ENCODE results near the gene ZDHHC8. TPM values are rescaled to one million over a fixed set of nuclear protein-coding genes. Genes with fewer than 3 reads are reported as not detected.

The ZDHHC8 gene
- total and polyA plus RNA-seq, 10 donors = 12.7 to 71.5 (median 33.6) TPM

- 82 to 91% (median 88%) methylated on average over 5 to 8 of the region's 8 CpGs for WGBS, 5 donors
- no peaks in the 10 kb centered on the region for H3K4me1 ChIP-seq
- no peaks in the 10 kb centered on the region for H3K36me3 ChIP-seq
- H3K27me3 ChIP-seq (replicated peaks in 1 of 7) = no peaks in the 10 kb centered on the region
- H3K27ac ChIP-seq = no peak overlapping the region
- intact Hi-C loops (cut with DNase I; ENCODE audit: low total_unique reads) = no loop called here
- H3K4me3 ChIP-seq = no peak overlapping the region
- no peaks in the 10 kb centered on the region for H3K9me3 ChIP-seq
- no peak for TF ChIP-seq POLR2A (IDR thresholded peaks at IDR 0.05)
- no peak for TF ChIP-seq CTCF (IDR thresholded peaks at IDR 0.05 in 8 of 11, conservative IDR thresholded peaks at IDR 0.05 in 3 of 11)
- no peak for TF ChIP-seq POLR2AphosphoS5 (IDR thresholded peaks at IDR 0.05)
- DNase-seq = no peak
These were observed 51.5 kb downstream of the ZDHHC8 start for GRCh38 chr22:20183101-20183500.

- H3K9me3 ChIP-seq = no peaks in the 10 kb centered on the region
- no peak for DNase-seq
- no peaks in the 10 kb centered on the region for H3K36me3 ChIP-seq
- H3K4me1 ChIP-seq = no peaks in the 10 kb centered on the region
- intact Hi-C loops (cut with DNase I; ENCODE audit: low total_unique reads) = no loop called here
- TF ChIP-seq POLR2A (IDR thresholded peaks at IDR 0.05) (no peak), CTCF (IDR thresholded peaks at IDR 0.05 in 8 of 11, conservative IDR thresholded peaks at IDR 0.05 in 3 of 11) (no peak), POLR2AphosphoS5 (IDR thresholded peaks at IDR 0.05) (no peak)
- H3K27me3 ChIP-seq (replicated peaks in 1 of 7) = no peaks in the 10 kb centered on the region
- H3K27ac ChIP-seq = no peak overlapping the region
- 68 to 94% (median 85%) methylated on average over 5 to 6 of the region's 6 CpGs for WGBS, 5 donors
- no peak overlapping the region for H3K4me3 ChIP-seq
These were observed 52.2 kb downstream of the ZDHHC8 start for GRCh38 chr22:20183823-20184222.

- no peaks in the 10 kb centered on the region for H3K9me3 ChIP-seq
- H3K4me1 ChIP-seq = no peaks in the 10 kb centered on the region
- H3K27ac ChIP-seq = no peak overlapping the region
- H3K36me3 ChIP-seq = no peaks in the 10 kb centered on the region
- H3K4me3 ChIP-seq = no peak overlapping the region
- no peak for TF ChIP-seq CTCF (IDR thresholded peaks at IDR 0.05 in 8 of 11, conservative IDR thresholded peaks at IDR 0.05 in 3 of 11)
- no peak for TF ChIP-seq POLR2AphosphoS5 (IDR thresholded peaks at IDR 0.05)
- TF ChIP-seq POLR2A (IDR thresholded peaks at IDR 0.05) = no peak
- H3K27me3 ChIP-seq (replicated peaks in 1 of 7) = no peaks in the 10 kb centered on the region
- WGBS, 5 donors = 77 to 90% (median 83%) methylated on average over 5 to 18 of the region's 18 CpGs
- intact Hi-C loops (cut with DNase I; ENCODE audit: low total_unique reads) = no loop called here
- DNase-seq = no peak
These were observed 53.0 kb downstream of the ZDHHC8 start for GRCh38 chr22:20184501-20185165.

GRCh38 chr22:20185750-20186149, 54.1 kb downstream of the ZDHHC8 start:
- H3K36me3 ChIP-seq = no peaks in the 10 kb centered on the region
- H3K27me3 ChIP-seq (replicated peaks in 1 of 7) = no peaks in the 10 kb centered on the region
- H3K27ac ChIP-seq = no peak overlapping the region
- no peaks in the 10 kb centered on the region for H3K4me1 ChIP-seq
- intact Hi-C loops (cut with DNase I; ENCODE audit: low total_unique reads) = no loop called here
- 74 to 88% (median 82%) methylated on average over 5 to 6 of the region's 6 CpGs for WGBS, 5 donors
- no peak overlapping the region for H3K4me3 ChIP-seq
- H3K9me3 ChIP-seq = no peaks in the 10 kb centered on the region
- TF ChIP-seq POLR2AphosphoS5 (IDR thresholded peaks at IDR 0.05) (no peak), CTCF (IDR thresholded peaks at IDR 0.05 in 8 of 11, conservative IDR thresholded peaks at IDR 0.05 in 3 of 11) (no peak), POLR2A (IDR thresholded peaks at IDR 0.05) (no peak)
- DNase-seq = no peak
